H4 (cell line): Measurements from ENCODE around the gene MAB21L4. TPM values are rescaled to one million over a fixed set of nuclear protein-coding genes. Genes with fewer than 3 reads are reported as not detected.
A peak's percentile ranks its signal among the peaks of the same experiment; 100 is the strongest.

Experiments
- DNase-seq: peaks from one replicate; pipeline ENCODE4 v3.0.0-alpha.2; 2015; ENCODE audit warnings: low spot score
- total RNA-seq: library from RNA; depleted of rRNA; stranded (reverse); fragments of >200 nt; shearing (Covaris generic); gene quantifications from 2 replicates; pipeline ENCODE4 v1.2.3, GENCODE V29; 2014

Gene MAB21L4
- total RNA-seq, 1 experiment from 2014 or later = not detected

- no peak for DNase-seq
These were observed 959 bp downstream of the MAB21L4 start for GRCh38 chr2:240894836-240895558.

- no peak for DNase-seq
These were observed 1.9 kb downstream of the MAB21L4 start for GRCh38 chr2:240894006-240894405.

- peak; percentile 65 for DNase-seq
These were observed 2.6 kb downstream of the MAB21L4 start for GRCh38 chr2:240893363-240893844.

- DNase-seq = no peak
These were observed 3.0 kb downstream of the MAB21L4 start for GRCh38 chr2:240892925-240893324.

DNA sequence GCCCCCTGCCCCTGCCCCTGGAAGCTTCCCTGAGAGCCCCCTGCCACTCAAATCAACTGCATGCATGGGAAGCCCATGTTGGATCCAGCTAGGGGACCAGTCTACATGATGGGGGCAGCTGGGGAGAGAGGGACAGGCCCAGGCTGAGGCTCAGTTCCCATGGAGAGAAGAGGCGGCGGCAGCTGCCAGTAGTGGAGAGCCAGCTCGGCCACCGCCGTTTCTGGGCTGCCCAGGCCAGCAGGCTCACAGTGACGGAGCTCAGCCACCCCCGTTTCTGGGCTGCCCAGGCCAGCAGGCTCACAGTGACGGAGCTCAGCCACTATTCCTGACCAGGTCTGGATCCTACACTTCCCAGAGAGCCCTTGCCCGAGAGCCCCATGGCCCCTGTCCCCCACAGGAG lies 3.6 kb downstream of the MAB21L4 start:
- DNase-seq = no peak

GRCh38 chr2:240891492-240892340 lies 4.2 kb downstream of the MAB21L4 start:
- no peak for DNase-seq

DNA sequence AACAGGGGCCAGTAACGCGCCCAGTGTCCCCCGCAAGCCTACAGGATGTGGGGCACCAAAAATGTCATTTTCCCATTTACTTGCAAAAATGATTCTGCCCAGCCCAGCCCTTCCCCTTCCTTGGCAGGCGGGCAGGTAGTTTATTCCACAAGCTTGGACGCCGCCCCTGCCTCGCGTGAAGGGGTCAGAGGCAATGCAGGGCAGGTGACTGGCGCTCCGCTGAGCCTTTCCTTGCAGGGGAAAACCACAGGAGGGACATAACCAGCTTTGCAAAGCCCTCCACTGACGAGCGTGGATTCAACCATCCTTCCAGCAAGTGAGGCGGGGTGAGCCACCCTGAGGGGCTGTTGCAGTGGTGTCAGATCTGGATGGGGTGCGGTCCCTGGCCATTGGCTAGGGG lies 5.3 kb downstream of the MAB21L4 start:
- no peak for DNase-seq

- no peak for DNase-seq
These were observed 6.1 kb downstream of the MAB21L4 start for GRCh38 chr2:240889601-240890560.

- no peak for DNase-seq
These were observed 6.9 kb downstream of the MAB21L4 start for GRCh38 chr2:240888890-240889573.

DNA sequence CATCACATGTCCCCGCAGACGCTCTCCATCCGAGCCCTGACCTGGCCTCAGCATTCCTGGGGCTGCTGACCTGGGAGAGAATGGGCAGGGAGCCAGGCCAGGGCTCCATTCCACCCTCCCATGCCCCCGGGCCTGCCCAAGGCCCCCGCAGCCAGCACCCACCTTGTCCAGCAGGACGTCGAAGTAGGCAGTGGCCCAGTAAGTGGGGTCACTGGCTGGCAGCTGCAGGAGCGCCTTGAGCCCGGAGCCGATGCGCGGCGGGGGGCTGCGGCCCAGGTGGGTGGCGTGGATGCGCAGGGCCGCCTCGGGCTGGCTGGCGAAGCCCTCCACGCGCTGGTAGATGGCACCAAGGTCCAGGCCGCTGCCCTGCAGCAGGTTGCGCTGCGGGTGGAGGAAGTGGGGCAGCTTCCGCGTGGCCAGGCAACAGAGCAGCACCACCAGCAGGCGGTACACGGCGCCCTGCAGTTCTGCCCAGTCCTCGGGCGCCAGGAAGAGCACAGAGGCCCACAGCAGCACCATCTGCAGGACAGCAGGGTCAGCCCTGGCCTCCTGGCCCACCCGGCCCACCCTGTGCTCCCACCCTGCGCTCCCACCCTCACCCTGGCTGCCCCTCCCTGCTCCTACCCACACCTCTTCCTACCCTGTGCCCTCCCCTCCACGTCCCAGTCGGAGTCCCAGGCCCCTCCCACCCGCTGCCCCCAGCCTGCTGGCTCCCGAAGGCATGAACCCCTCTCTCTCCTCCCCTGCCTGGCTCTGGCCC lies 7.6 kb downstream of the MAB21L4 start:
- no peak for DNase-seq

DNA sequence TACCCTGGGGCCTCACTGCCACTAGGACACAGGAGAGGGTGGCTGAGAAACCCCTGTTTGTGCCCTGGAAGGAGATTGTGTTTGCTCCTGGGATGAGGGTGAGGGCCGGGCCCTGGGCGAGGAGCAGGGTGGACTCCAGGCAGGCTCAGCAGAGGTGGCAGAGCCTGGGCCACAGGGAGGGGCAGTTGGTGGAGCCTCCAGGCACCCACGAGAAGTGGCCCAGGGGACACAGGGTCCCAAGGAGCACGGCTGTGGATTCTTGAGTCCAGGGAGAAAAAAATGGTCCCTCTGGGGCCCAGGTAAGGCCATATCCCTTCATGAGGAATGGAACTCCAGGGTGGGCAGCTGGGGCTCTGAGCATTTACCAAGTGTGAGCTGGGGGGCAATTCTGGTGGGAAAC lies 8.3 kb downstream of the MAB21L4 start:
- DNase-seq = no peak

DNA sequence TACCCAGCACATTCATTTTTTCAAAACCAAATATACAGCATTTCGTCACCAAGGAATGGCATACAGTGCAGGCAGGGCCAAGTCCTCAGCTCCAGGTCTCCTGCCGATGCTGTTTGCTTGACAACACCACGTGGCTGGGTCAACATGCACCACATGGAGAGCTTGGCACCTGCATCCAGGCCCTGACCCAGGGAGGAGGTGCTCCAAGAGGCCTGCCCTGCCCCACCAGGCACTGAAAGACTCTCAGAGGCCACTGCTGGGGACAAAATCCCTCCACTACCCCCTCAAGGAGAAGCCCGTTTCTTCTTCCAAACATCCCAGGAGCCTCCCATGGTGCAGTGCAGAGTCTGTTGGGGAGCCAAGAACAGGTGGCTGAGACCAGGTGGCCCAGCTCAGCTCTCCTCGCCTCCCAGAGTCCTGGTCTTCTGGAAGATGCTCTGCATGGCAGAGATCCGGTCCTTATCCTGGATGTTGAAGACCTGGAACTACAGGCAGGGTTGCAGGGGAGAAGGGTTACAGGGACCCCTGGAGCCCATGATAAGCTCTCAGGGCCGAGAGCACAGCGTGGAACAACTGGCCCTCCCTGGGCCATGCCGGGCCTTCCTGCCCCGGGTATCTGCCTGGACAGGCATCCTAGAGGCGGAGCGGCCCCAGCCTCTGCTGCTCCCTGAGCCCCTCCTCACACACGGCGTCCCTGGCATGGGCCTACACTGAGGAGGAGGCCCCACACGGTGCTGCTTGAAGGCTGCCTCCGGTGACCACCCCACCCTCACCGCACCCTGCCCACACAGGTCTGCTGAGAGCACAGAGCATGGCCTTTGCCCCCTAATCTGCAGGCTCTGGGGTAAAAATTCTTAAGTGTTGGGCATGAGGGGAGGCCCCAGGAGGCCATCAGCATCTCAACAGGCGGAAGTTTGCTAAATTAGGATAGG lies 9.0 kb downstream of the MAB21L4 start:
- no peak for DNase-seq

GRCh38 chr2:240886023-240886565 lies 9.9 kb downstream of the MAB21L4 start:
- DNase-seq = no peak

GRCh38 chr2:240885566-240885965 lies 10.4 kb downstream of the MAB21L4 start:
- DNase-seq = no peak

DNA sequence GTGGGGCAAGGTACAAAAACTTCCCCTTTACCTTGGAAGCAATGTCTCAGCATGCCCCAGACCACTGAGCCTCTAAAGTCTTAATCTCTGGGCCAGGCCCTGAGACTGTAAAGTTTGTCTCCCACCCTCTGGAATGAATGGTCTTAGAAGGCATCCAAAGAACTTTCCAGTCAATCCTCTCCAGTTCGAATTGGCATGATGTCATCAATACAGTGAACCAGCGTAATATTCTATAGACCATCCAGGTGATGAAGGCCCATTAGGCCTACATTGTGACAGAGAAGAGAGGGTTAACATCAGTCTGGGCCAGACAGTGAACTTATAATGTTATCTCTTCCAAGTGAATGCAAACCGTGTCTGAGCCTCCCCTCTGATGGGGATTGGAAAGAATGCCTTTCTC lies 11.2 kb downstream of the MAB21L4 start:
- DNase-seq = no peak

GRCh38 chr2:240884221-240884620 lies 11.7 kb downstream of the MAB21L4 start:
- no peak for DNase-seq

DNA sequence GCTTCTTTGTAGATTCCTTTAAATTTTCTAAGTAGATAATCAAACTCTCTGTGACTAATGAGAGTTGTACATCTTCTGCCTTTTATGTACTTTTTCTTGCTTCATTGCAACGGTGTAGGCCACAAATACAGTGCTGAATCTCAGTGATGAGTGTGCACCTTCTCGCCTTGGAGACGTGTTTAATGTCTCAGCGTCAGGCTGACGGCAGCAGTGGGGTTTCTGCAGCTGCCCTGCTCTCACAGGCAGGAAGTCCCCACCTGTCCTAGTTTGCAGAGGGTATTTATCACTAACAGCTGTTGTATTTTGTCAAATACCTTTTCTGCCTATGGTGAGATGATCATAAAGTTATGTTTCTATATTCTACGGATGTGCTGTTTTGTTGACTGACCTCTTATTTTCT lies 14.0 kb downstream of the MAB21L4 start:
- DNase-seq = no peak

- no peak for DNase-seq
These were observed 16.9 kb downstream of the MAB21L4 start for GRCh38 chr2:240879105-240879504.

DNA sequence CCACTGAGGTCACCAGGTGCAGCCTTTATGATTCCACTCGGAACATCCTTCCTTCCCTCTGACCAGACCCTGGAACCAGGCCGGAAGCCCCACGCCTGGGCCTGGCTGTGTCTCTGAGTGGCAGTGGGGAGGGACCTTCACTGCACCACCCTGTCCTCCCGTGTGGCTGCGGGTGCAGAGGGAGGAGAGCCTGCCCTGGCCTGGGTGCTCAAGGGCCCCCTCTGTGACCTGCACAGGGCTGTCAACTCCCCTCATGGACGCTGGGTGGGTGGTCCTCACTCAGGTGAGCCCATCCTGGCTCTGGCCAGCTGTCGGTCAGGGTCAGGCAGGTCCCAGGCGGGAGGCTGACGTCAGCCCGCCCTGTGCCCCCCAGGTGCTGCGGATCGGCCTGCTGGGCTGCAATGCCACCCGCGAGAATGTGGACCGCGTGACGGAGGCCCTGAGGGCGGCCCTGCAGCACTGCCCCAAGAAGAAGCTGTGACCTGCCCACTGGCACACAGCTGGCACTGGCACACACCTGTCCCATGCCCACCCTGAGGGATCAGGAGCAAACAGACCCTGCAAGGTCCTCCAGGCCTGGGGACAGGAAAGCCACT lies 17.5 kb downstream of the MAB21L4 start:
- DNase-seq = no peak
